ENCODE data around the gene ANO9.

DNA sequence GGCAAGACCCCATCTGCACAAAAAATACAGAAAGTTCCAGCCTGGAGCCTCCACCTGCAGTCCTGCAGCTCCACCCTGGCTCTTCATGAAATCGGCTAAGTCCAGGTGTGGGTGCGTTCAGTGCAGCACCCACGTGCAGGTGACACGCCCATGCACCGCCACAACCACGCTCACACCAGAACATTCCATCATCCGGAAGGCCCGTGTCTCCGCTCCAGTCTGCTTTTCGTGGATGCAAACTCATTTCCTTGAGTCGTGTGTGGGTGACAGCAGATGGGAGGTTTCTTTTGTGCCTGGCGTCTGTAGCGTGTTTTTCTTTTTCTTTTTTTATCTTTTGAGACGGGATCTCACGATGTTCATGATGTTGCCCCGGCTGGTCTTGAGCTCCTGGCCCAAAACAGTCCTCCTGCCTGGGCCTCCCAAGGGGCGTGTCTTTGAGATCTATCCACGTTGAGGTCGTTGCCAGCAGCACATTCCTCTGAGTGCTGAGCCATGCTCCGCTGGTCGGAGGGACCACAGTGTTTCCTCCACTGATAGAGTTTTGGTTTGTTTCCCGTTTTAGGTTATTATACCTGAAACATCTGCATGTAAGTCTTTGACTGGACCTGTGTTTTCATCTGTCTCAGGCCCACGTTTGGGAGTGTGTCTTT is 15.4 kb upstream of the ANO9 start:
- TF ChIP-seq SP1 (IDR thresholded peaks at IDR 0.05) = no peak
- TF ChIP-seq, protein P1, sequence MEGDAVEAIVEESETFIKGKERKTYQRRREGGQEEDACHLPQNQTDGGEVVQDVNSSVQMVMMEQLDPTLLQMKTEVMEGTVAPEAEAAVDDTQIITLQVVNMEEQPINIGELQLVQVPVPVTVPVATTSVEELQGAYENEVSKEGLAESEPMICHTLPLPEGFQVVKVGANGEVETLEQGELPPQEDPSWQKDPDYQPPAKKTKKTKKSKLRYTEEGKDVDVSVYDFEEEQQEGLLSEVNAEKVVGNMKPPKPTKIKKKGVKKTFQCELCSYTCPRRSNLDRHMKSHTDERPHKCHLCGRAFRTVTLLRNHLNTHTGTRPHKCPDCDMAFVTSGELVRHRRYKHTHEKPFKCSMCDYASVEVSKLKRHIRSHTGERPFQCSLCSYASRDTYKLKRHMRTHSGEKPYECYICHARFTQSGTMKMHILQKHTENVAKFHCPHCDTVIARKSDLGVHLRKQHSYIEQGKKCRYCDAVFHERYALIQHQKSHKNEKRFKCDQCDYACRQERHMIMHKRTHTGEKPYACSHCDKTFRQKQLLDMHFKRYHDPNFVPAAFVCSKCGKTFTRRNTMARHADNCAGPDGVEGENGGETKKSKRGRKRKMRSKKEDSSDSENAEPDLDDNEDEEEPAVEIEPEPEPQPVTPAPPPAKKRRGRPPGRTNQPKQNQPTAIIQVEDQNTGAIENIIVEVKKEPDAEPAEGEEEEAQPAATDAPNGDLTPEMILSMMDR (IDR thresholded peaks at IDR 0.05; ENCODE audit: low read depth, low read length, missing input control) = no peak
- TF ChIP-seq GABPA (IDR thresholded peaks at IDR 0.05 in 1 of 2, conservative IDR thresholded peaks at IDR 0.05 in 1 of 2) = no peak
- no peak for TF ChIP-seq TAF1 (conservative IDR thresholded peaks at IDR 0.05)
- TF ChIP-seq, protein P2, sequence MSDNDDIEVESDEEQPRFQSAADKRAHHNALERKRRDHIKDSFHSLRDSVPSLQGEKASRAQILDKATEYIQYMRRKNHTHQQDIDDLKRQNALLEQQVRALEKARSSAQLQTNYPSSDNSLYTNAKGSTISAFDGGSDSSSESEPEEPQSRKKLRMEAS (IDR thresholded peaks at IDR 0.05) = no peak
- no peak for TF ChIP-seq RAD21 (IDR thresholded peaks at IDR 0.05)

Data from liver (tissue), 3 donors.